Activated CD4-positive, alpha-beta T cell treated with anti-CD3 and anti-CD28 coated beads for 1 hour (primary cell): ENCODE results near the gene GAL3ST3.

Experiments used
- DNase-seq: peaks from one replicate; pipeline ENCODE4 v3.0.0-alpha.2; 2020

GAL3ST3 gene

GRCh38 chr11:66068923-66069714 lies 20.2 kb upstream of the GAL3ST3 start:
- DNase-seq = no peak

- DNase-seq = peak; percentile 66
These were observed 19.3 kb upstream of the GAL3ST3 start for GRCh38 chr11:66068154-66068821.

- no peak for DNase-seq
These were observed 18.7 kb upstream of the GAL3ST3 start for GRCh38 chr11:66067640-66068039.

- DNase-seq = no peak
These were observed 17.8 kb upstream of the GAL3ST3 start for GRCh38 chr11:66066751-66067150.

- DNase-seq = no peak
These were observed 15.6 kb upstream of the GAL3ST3 start for GRCh38 chr11:66064571-66064970.

GRCh38 chr11:66063900-66064299 lies 14.9 kb upstream of the GAL3ST3 start:
- DNase-seq = no peak

- DNase-seq = no peak
These were observed 13.4 kb upstream of the GAL3ST3 start for GRCh38 chr11:66062408-66062807.

- no peak for DNase-seq
These were observed 12.3 kb upstream of the GAL3ST3 start for GRCh38 chr11:66061268-66061667.

- no peak for DNase-seq
These were observed 11.2 kb upstream of the GAL3ST3 start for GRCh38 chr11:66059966-66060680.

GRCh38 chr11:66056501-66056900 lies 7.5 kb upstream of the GAL3ST3 start:
- no peak for DNase-seq

GRCh38 chr11:66055021-66055420 lies 6.1 kb upstream of the GAL3ST3 start:
- DNase-seq = no peak

- DNase-seq = no peak
These were observed 3.7 kb upstream of the GAL3ST3 start for GRCh38 chr11:66052664-66052982.

- peak; percentile 92 for DNase-seq
These were observed 3.1 kb upstream of the GAL3ST3 start, which contains the start of gene SF3B2 for GRCh38 chr11:66051766-66052663. Gene SF3B2, plus strand, starts transcription at chr11:66052364. Its CDS starts 21 bp downstream, at chr11:66052385.

GRCh38 chr11:66051371-66051765 lies 2.4 kb upstream of the GAL3ST3 start:
- no peak for DNase-seq

GRCh38 chr11:66050581-66051231 lies 1.7 kb upstream of the GAL3ST3 start:
- no peak for DNase-seq

GRCh38 chr11:66047541-66048365 lies 1.2 kb downstream of the GAL3ST3 start:
- DNase-seq = no peak

- DNase-seq = no peak
These were observed 2.1 kb downstream of the GAL3ST3 start for GRCh38 chr11:66046901-66047300.

- peak; percentile 74 for DNase-seq
These were observed 3.8 kb downstream of the GAL3ST3 start for GRCh38 chr11:66045177-66045639.

GRCh38 chr11:66044757-66045156 lies 4.2 kb downstream of the GAL3ST3 start:
- no peak for DNase-seq

- no peak for DNase-seq
These were observed 5.7 kb downstream of the GAL3ST3 start for GRCh38 chr11:66042996-66043906.
